ENCODE data around the gene ROR1. TPM values are rescaled to one million over a fixed set of nuclear protein-coding genes. Genes with fewer than 3 reads are reported as not detected.

Gene ROR1
- total and polyA plus RNA-seq, 7 experiments from 2014 or later = 0.07 to 0.22 (median 0.16) TPM; not detected in 4

DNA sequence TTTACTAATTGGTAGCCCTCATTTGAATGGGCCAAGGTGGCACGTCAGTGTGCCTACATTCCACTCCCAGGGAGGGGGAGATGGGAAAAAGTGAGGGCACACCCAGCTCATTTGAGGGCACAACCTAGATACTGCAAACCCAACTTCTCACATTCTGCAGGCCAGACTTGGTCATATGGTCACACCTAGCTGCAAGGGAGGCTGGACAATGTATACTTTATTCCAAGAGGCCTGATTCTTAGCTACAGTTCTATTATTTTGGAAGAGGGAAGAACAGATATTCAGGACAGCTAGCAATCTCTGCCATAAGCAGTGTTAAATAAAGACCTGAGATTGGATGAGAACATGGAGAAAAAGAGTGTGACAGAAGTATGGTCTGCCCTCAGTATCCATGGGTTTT lies 180.4 kb downstream of the ROR1 start:
- Mint-ChIP-seq H3K4me3 (no peak overlapping the region), H3K4me1 (no peaks in the 10 kb centered on the region), H3K27me3 (peaks cover 0 to 23% (median 9%) of the 10 kb centered on the region in 5 donors), H3K27ac (no peak overlapping the region), H3K36me3 (peaks cover 0 to 6% (median 4%) of the 10 kb centered on the region in 5 donors), H3K9me3 (peaks cover 2 to 29% (median 13%) of the 10 kb centered on the region in 11 donors)
- no peak for DNase-seq
- H3K4me3 ChIP-seq (ENCODE audit: low read length) = no peak overlapping the region
- no peaks in the 10 kb centered on the region for H3K36me3 ChIP-seq (ENCODE audit: control insufficient read depth in 2 of 3, insufficient read depth in 3 of 3, low read length in 3 of 3)
- H3K27me3 ChIP-seq (ENCODE audit: control insufficient read depth in 2 of 2, insufficient read depth in 2 of 2, low read length in 2 of 2) = no peaks in the 10 kb centered on the region
- no peak for ATAC-seq
- ChIA-PET POLR2A (no interaction called here), CTCF (no interaction called here)
- no peaks in the 10 kb centered on the region for H3K4me1 ChIP-seq (ENCODE audit: control insufficient read depth in 2 of 2, insufficient read depth in 2 of 2, low read length in 2 of 2)
- H3K9me3 ChIP-seq (ENCODE audit: control insufficient read depth in 2 of 3, low read length in 3 of 3) = peaks cover 0 to 6% (median 0%) of the 10 kb centered on the region in 3 experiments
- H3K27ac ChIP-seq (ENCODE audit: low read depth, low read length) = no peak overlapping the region
- intact Hi-C loops (cut with micrococcal nuclease) = no loop called here

DNA sequence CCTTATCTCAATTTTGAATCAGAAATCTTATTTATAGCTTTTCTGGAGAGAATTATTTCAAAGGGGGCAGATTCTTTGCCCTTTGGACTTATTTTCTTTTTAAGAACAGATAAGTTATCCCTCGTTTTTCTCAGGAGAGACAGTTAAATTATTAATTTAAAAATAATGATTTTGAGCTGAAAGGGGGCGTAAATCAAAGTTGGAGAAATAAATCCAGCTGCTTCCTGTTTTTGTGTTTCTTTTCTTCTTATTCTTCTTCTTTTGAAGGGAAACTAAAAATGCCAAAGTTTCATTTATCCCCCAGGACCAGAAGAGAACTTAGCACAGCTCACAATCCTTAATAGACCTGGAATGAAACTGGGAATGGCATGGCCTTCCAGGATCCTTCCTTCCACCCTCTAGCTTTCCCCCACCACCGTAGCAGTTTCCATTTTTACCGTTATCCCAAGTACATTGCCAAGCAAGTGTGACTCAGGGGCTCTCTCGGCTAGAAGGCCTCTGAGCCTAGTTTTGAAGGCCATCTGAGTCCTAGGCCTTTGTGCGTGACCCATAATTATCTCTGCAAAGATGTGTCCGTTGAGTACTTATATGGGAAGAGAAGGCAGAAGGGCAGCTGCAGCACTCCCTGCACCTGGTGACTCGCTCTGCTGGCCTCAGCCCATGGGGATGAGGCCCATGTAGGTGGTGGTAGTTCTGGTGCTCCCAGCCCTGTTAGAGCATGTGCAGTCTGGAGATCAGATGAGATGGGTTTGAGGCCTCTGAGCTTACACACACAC lies 181.7 kb downstream of the ROR1 start:
- no peak overlapping the region for H3K27ac Mint-ChIP-seq
- H3K4me3 ChIP-seq (ENCODE audit: low read length) = no peak overlapping the region
- H3K9me3 ChIP-seq (ENCODE audit: control insufficient read depth in 2 of 3, low read length in 3 of 3) = peaks cover 0 to 6% (median 0%) of the 10 kb centered on the region in 3 experiments
- intact Hi-C loops (cut with micrococcal nuclease) = no loop called here
- H3K36me3 Mint-ChIP-seq = peaks cover 0 to 6% (median 4%) of the 10 kb centered on the region in 5 donors
- H3K27me3 Mint-ChIP-seq = peaks cover 0 to 29% (median 14%) of the 10 kb centered on the region in 5 donors
- H3K9me3 Mint-ChIP-seq = peaks cover 4 to 36% (median 16%) of the 10 kb centered on the region in 11 donors
- no peaks in the 10 kb centered on the region for H3K4me1 ChIP-seq (ENCODE audit: control insufficient read depth in 2 of 2, insufficient read depth in 2 of 2, low read length in 2 of 2)
- no peaks in the 10 kb centered on the region for H3K4me1 Mint-ChIP-seq
- ATAC-seq (no peak), DNase-seq (no peak)
- ChIA-PET CTCF (interaction anchor here (0.6 kb wide), 1 partner anchor 20 kb away, joined by 3 read pairs; no protein-coding TSS in a partner anchor), POLR2A (no interaction called here)
- H3K27ac ChIP-seq (ENCODE audit: low read depth, low read length) = no peak overlapping the region
- H3K27me3 ChIP-seq (ENCODE audit: control insufficient read depth in 2 of 2, insufficient read depth in 2 of 2, low read length in 2 of 2) = no peaks in the 10 kb centered on the region
- H3K36me3 ChIP-seq (ENCODE audit: control insufficient read depth in 2 of 3, insufficient read depth in 3 of 3, low read length in 3 of 3) = no peaks in the 10 kb centered on the region
- no peak overlapping the region for H3K4me3 Mint-ChIP-seq

DNA sequence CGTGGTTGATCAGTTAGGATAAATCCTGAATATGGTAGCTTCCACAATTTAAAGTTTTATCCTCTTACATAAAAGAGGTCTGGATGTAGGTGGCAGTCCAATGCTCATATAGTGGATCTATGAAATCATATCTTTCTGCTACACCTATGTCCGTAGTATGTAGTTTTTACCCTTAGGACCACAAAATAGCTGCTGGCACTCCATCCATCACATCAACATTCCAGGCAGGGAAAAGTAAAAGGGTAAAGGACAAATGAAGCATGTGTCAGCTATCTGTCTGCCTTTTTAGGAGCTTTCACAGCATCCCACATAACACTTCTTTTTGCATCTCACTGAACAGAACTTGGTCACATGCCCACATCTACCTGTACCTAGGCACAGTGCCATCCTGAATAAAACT lies 184.7 kb downstream of the ROR1 start:
- peaks cover 0 to 34% (median 19%) of the 10 kb centered on the region in 5 donors for H3K27me3 Mint-ChIP-seq
- Histone ChIP-seq H3K36me3 (ENCODE audit: control insufficient read depth in 2 of 3, insufficient read depth in 3 of 3, low read length in 3 of 3) (no peaks in the 10 kb centered on the region), H3K27me3 (ENCODE audit: control insufficient read depth in 2 of 2, insufficient read depth in 2 of 2, low read length in 2 of 2) (no peaks in the 10 kb centered on the region), H3K27ac (ENCODE audit: low read depth, low read length) (no peak overlapping the region), H3K4me1 (ENCODE audit: control insufficient read depth in 2 of 2, insufficient read depth in 2 of 2, low read length in 2 of 2) (no peaks in the 10 kb centered on the region), H3K9me3 (ENCODE audit: control insufficient read depth in 2 of 3, low read length in 3 of 3) (peaks cover 0 to 6% (median 0%) of the 10 kb centered on the region in 3 experiments), H3K4me3 (ENCODE audit: low read length) (no peak overlapping the region)
- ChIA-PET POLR2A (no interaction called here), CTCF (no interaction called here)
- DNase-seq (no peak), ATAC-seq (no peak)
- intact Hi-C loops (cut with micrococcal nuclease) = no loop called here
- H3K36me3 Mint-ChIP-seq = peaks cover 0 to 4% (median 2%) of the 10 kb centered on the region in 5 donors
- no peak overlapping the region for H3K4me3 Mint-ChIP-seq
- H3K9me3 Mint-ChIP-seq = peaks cover 4 to 30% (median 16%) of the 10 kb centered on the region in 11 donors
- no peaks in the 10 kb centered on the region for H3K4me1 Mint-ChIP-seq
- no peak overlapping the region for H3K27ac Mint-ChIP-seq

DNA sequence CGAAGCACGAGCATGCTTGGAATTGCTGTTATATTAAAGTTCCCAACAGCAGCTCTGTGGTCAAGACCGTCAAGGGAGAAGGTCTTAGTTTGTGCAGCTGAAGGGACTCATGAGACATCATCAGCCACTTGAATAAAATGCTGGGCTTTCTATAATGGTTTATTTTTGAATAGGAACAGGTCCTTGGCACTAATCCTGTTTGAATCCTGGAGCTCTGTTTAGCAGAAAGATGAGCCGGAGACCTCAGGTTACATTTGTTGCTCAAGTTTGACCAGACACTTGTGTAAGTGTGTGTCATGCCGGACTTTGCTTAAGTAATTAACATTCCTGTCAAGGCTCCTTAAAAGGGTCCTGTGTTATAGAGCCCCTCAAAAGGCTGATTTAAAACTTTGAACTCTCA lies 186.5 kb downstream of the ROR1 start:
- Mint-ChIP-seq H3K27ac (no peak overlapping the region), H3K4me3 (no peak overlapping the region), H3K9me3 (peaks cover 0 to 22% (median 6%) of the 10 kb centered on the region in 11 donors), H3K4me1 (no peaks in the 10 kb centered on the region), H3K27me3 (peaks cover 0 to 28% (median 18%) of the 10 kb centered on the region in 5 donors), H3K36me3 (no peaks in the 10 kb centered on the region)
- intact Hi-C loops (cut with micrococcal nuclease) = no loop called here
- no peaks in the 10 kb centered on the region for H3K36me3 ChIP-seq (ENCODE audit: control insufficient read depth in 2 of 3, insufficient read depth in 3 of 3, low read length in 3 of 3)
- no peaks in the 10 kb centered on the region for H3K9me3 ChIP-seq (ENCODE audit: control insufficient read depth in 2 of 3, low read length in 3 of 3)
- no peaks in the 10 kb centered on the region for H3K4me1 ChIP-seq (ENCODE audit: control insufficient read depth in 2 of 2, insufficient read depth in 2 of 2, low read length in 2 of 2)
- no peak for ATAC-seq
- H3K27ac ChIP-seq (ENCODE audit: low read depth, low read length) = no peak overlapping the region
- H3K27me3 ChIP-seq (ENCODE audit: control insufficient read depth in 2 of 2, insufficient read depth in 2 of 2, low read length in 2 of 2) = no peaks in the 10 kb centered on the region
- CTCF ChIA-PET = no interaction called here
- POLR2A ChIA-PET = interaction anchor here (0.5 kb wide), 1 partner anchor 1761 kb away, joined by 3 read pairs; no protein-coding TSS in a partner anchor
- no peak overlapping the region for H3K4me3 ChIP-seq (ENCODE audit: low read length)
- no peak for DNase-seq

DNA sequence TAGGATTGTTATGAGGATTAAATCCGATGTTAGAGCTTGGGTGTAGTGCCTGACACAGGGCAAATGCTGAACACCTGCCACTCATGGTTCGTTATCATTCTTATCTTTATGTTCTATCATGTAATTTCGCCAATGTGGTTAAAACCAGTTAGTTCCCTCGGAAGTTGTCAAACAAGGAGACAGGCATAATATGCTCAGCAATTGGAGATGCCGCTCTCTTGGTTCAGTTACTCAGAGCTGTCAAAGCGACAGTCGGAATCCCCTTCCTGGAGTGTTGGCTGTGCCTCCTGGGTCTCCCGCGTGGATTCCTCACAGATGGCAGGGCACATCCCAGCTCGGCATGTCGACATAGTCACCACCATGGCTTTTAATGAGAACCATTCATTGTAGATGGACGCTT lies 192.2 kb downstream of the ROR1 start:
- H3K4me1 ChIP-seq (ENCODE audit: control insufficient read depth in 2 of 2, insufficient read depth in 2 of 2, low read length in 2 of 2) = no peaks in the 10 kb centered on the region
- no peaks in the 10 kb centered on the region for H3K36me3 ChIP-seq (ENCODE audit: control insufficient read depth in 2 of 3, insufficient read depth in 3 of 3, low read length in 3 of 3)
- ChIA-PET POLR2A (no interaction called here), CTCF (no interaction called here)
- ATAC-seq = no peak
- no peaks in the 10 kb centered on the region for H3K9me3 ChIP-seq (ENCODE audit: control insufficient read depth in 2 of 3, low read length in 3 of 3)
- H3K27ac ChIP-seq (ENCODE audit: low read depth, low read length) = no peak overlapping the region
- H3K4me3 ChIP-seq (ENCODE audit: low read length) = no peak overlapping the region
- Mint-ChIP-seq H3K9me3 (peaks cover 0 to under 1% (median 0%) of the 10 kb centered on the region in 11 donors), H3K27me3 (peaks cover 6 to 31% (median 15%) of the 10 kb centered on the region in 5 donors), H3K4me1 (peaks cover 0 to 9% (median 5%) of the 10 kb centered on the region in 7 donors), H3K4me3 (no peak overlapping the region), H3K36me3 (no peaks in the 10 kb centered on the region), H3K27ac (peak overlapping the region in 1 of 9 donors; percentile 6)
- no peak for DNase-seq
- intact Hi-C loops (cut with micrococcal nuclease) = no loop called here
- no peaks in the 10 kb centered on the region for H3K27me3 ChIP-seq (ENCODE audit: control insufficient read depth in 2 of 2, insufficient read depth in 2 of 2, low read length in 2 of 2)

DNA sequence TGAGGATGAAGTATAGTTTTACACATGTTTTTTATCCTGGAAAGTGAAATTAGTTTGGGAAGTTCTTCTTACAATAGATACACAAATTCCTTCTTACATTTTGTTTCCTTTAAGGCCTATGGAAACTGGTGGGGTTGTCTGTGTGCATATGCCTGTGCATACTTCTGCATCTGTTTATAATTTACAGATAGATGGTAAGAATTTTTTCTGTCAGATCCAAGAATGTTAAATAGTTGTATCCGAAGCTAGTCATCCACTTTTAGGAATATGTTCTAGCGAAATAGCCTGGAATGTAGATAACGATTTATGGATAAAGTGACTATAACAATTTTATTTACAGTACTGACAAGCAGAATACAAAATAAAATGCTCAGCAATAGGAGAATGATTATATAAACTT lies 194.1 kb downstream of the ROR1 start:
- CTCF ChIA-PET = no interaction called here
- intact Hi-C loops (cut with micrococcal nuclease) = no loop called here
- DNase-seq = no peak

More for the DNA sequence above, 194.1 kb downstream of the ROR1 start:
- Mint-ChIP-seq H3K4me3 (no peak overlapping the region), H3K27ac (no peak overlapping the region), H3K4me1 (peaks cover 0 to 9% (median 5%) of the 10 kb centered on the region in 7 donors), H3K27me3 (peaks cover 0 to 19% (median 12%) of the 10 kb centered on the region in 5 donors), H3K9me3 (peaks cover 0 to under 1% (median 0%) of the 10 kb centered on the region in 11 donors), H3K36me3 (no peaks in the 10 kb centered on the region)
- Histone ChIP-seq H3K36me3 (ENCODE audit: control insufficient read depth in 2 of 3, insufficient read depth in 3 of 3, low read length in 3 of 3) (no peaks in the 10 kb centered on the region), H3K4me3 (ENCODE audit: low read length) (no peak overlapping the region), H3K9me3 (ENCODE audit: control insufficient read depth in 2 of 3, low read length in 3 of 3) (no peaks in the 10 kb centered on the region), H3K27me3 (ENCODE audit: control insufficient read depth in 2 of 2, insufficient read depth in 2 of 2, low read length in 2 of 2) (no peaks in the 10 kb centered on the region), H3K4me1 (ENCODE audit: control insufficient read depth in 2 of 2, insufficient read depth in 2 of 2, low read length in 2 of 2) (no peaks in the 10 kb centered on the region), H3K27ac (ENCODE audit: low read depth, low read length) (no peak overlapping the region)
- ATAC-seq = no peak
- POLR2A ChIA-PET = no interaction called here
